Lower leg skin (tissue), 4 donors: ENCODE measurements around the gene CD101. TPM values are rescaled to one million over a fixed set of nuclear protein-coding genes. Genes with fewer than 3 reads are reported as not detected.

ENCODE experiments used
- DNase-seq, 2 donors: peaks; one replicate each; pipeline ENCODE4 v3.0.0-alpha.2; 2019; ENCODE audit warnings: low spot score in 2 of 2
- H3K4me3 ChIP-seq: fragments of 200-600 bp; sonication (generic); 2 replicates; pipeline ENCODE4 v1.5.1; 2017; ENCODE audit warnings: mild to moderate bottlenecking, low read depth; ENCODE audit not compliant: poor library complexity, severe bottlenecking
- CTCF ChIP-seq, 3 donors: fragments of 450-650 bp; IDR thresholded peaks; one replicate each; pipeline ENCODE4 v1.5.1; 2016; ENCODE audit warnings: antibody characterized with exemption in 3 of 3, mild to moderate bottlenecking in 3 of 3, moderate library complexity in 2 of 3
- POLR2A ChIP-seq, 2 donors: fragments of 450-650 bp; IDR thresholded peaks; one replicate each; pipeline ENCODE4 v1.6.1; 2016 to 2017; ENCODE audit warnings: antibody characterized with exemption in 2 of 2, mild to moderate bottlenecking in 1 of 2, moderate library complexity in 1 of 2
- WGBS, 2 donors: methylation state at CpG; one replicate each; pipeline ENCODE4 v1.1.5; 2018; 5-methylcytosine and 5-hydroxymethylcytosine counted together
- intact Hi-C: fragments of 100-400 bp; cut with DNase I; formaldehyde crosslinking; loops from one replicate; pipeline ENCODE4 v1.15.0; 2023; ENCODE audit warnings: low total_unique reads
- total RNA-seq, 4 donors: library from RNA; depleted of rRNA; stranded (reverse); fragments of >200 nt; gene quantifications; one replicate each; pipeline ENCODE4 v1.1.0, GENCODE V29; 2016

The CD101 gene
- total RNA-seq, 4 donors from 2014 or later: 0.46 to 1.8 (median 0.92) TPM

- peak in 1 of 2 donors; percentile 30 for DNase-seq
- intact Hi-C loops: no loop called here
- peak overlapping the region; percentile 81 for H3K4me3 ChIP-seq
- WGBS, 2 donors: 18 to 32% methylated on average over 29 to 41 of the region's 42 CpGs
- TF ChIP-seq CTCF (IDR thresholded peaks at IDR 0.05) (no peak), POLR2A (IDR thresholded peaks at IDR 0.05) (no peak)
These were observed 59.1 kb downstream of the CD101 start for GRCh38 chr1:117060441-117061317.

GRCh38 chr1:117061986-117062415 is 60.4 kb downstream of the CD101 start:
- intact Hi-C loops: no loop called here
- 38 to 62% methylated on average over 2 of the region's 2 CpGs for WGBS, 2 donors
- TF ChIP-seq CTCF (IDR thresholded peaks at IDR 0.05): no peak
- TF ChIP-seq POLR2A (IDR thresholded peaks at IDR 0.05): no peak

GRCh38 chr1:117066367-117066766 is 64.8 kb downstream of the CD101 start:
- TF ChIP-seq CTCF (IDR thresholded peaks at IDR 0.05) (no peak), POLR2A (IDR thresholded peaks at IDR 0.05) (no peak)
- WGBS, 2 donors: 65 to 71% methylated on average over 6 of the region's 6 CpGs
- no peak overlapping the region for H3K4me3 ChIP-seq
- DNase-seq: no peak
- intact Hi-C loops: loop anchor here (5.0 kb wide), 1 partner anchor 56 kb away; the partner anchor contains the start of gene TRIM45

More at GRCh38 chr1:117061986-117062415, 60.4 kb downstream of the CD101 start:
- no peak for DNase-seq
- no peak overlapping the region for H3K4me3 ChIP-seq

GRCh38 chr1:117067533-117068370 is 66.2 kb downstream of the CD101 start:
- intact Hi-C loops: loop anchor here (5.0 kb wide), 1 partner anchor 55 kb away; the partner anchor contains the start of gene TRIM45
- no peak overlapping the region for H3K4me3 ChIP-seq
- TF ChIP-seq POLR2A (IDR thresholded peaks at IDR 0.05) (no peak), CTCF (IDR thresholded peaks at IDR 0.05) (peak in 1 of 3 donors; percentile 13)
- WGBS, 2 donors: 67 to 71% methylated on average over 6 of the region's 6 CpGs
- no peak for DNase-seq

GRCh38 chr1:117068580-117068979 is 67.0 kb downstream of the CD101 start:
- no peak for DNase-seq
- intact Hi-C loops: loop anchor here (5.0 kb wide), 1 partner anchor 54 kb away; the partner anchor contains the start of gene TRIM45
- WGBS, 2 donors: 92 to 93% methylated on average over 5 of the region's 5 CpGs

More at GRCh38 chr1:117068580-117068979, 67.0 kb downstream of the CD101 start:
- TF ChIP-seq POLR2A (IDR thresholded peaks at IDR 0.05): no peak
- TF ChIP-seq CTCF (IDR thresholded peaks at IDR 0.05): no peak
- H3K4me3 ChIP-seq: no peak overlapping the region
